HepG2 (cell line): Measurements from ENCODE around the gene TM4SF5. TPM values are rescaled to one million over a fixed set of nuclear protein-coding genes. Genes with fewer than 3 reads are reported as not detected.
A peak's percentile ranks its signal among the peaks of the same experiment; 100 is the strongest.

ENCODE experiments used
- ELF1 ChIP-seq: sonication (generic); formaldehyde crosslinking; IDR thresholded peaks from 2 replicates; pipeline ENCODE4 v1.4.0; 2020; ENCODE audit warnings: missing genetic modification reagents
- JUNB ChIP-seq: sonication (generic); formaldehyde crosslinking; IDR thresholded peaks from 2 replicates; pipeline ENCODE4 v1.8.0; 2022; ENCODE audit warnings: missing genetic modification reagents, mild to moderate bottlenecking, borderline replicate concordance
- NFAT5 ChIP-seq: sonication (generic); formaldehyde crosslinking; IDR thresholded peaks from 2 replicates; pipeline ENCODE4 v1.4.0; 2020; ENCODE audit warnings: missing genetic modification reagents
- NPAS2 ChIP-seq: sonication (generic); formaldehyde crosslinking; IDR thresholded peaks from 2 replicates; pipeline ENCODE4 v1.8.0; 2022; ENCODE audit warnings: mild to moderate bottlenecking, missing genetic modification reagents, borderline replicate concordance
- RXRA ChIP-seq: sonication (generic); formaldehyde crosslinking; IDR thresholded peaks from 2 replicates; pipeline ENCODE4 v1.5.1; 2020; ENCODE audit warnings: missing genetic modification reagents
- SAFB2 ChIP-seq: sonication (generic); formaldehyde crosslinking; IDR thresholded peaks from 2 replicates; pipeline ENCODE4 v1.5.1; 2020; ENCODE audit warnings: missing genetic modification reagents, low read depth, mild to moderate bottlenecking, borderline replicate concordance
- SMC3 ChIP-seq: IDR thresholded peaks from 2 replicates; pipeline ENCODE4 v1.6.1; 2011; ENCODE audit warnings: low read length, improper control_type of control experiment
- THAP9 ChIP-seq: sonication (generic); formaldehyde crosslinking; IDR thresholded peaks from 2 replicates; pipeline ENCODE4; 2020; ENCODE audit warnings: missing genetic modification reagents, mild to moderate bottlenecking, borderline replicate concordance
- UBTF ChIP-seq: sonication (generic); formaldehyde crosslinking; IDR thresholded peaks from 2 replicates; pipeline ENCODE4 v1.4.0; 2020; ENCODE audit warnings: mild to moderate bottlenecking, missing genetic modification reagents
- ZBTB21 ChIP-seq: sonication (generic); formaldehyde crosslinking; IDR thresholded peaks from 2 replicates; pipeline ENCODE4 v1.4.0; 2020; ENCODE audit warnings: missing genetic modification reagents
- ZNF17 ChIP-seq: sonication (generic); formaldehyde crosslinking; IDR thresholded peaks from 2 replicates; pipeline ENCODE4 v1.5.0; 2020; ENCODE audit warnings: mild to moderate bottlenecking, missing genetic modification reagents
- ZNF382 ChIP-seq: sonication (generic); formaldehyde crosslinking; IDR thresholded peaks from 2 replicates; pipeline ENCODE4 v1.5.0; 2020; ENCODE audit warnings: missing genetic modification reagents, mild to moderate bottlenecking, borderline replicate concordance
- ZNF468 ChIP-seq: sonication (generic); formaldehyde crosslinking; IDR thresholded peaks from 2 replicates; pipeline ENCODE4 v1.8.0; 2022; ENCODE audit warnings: mild to moderate bottlenecking, moderate library complexity, missing genetic modification reagents
- ZNF772 ChIP-seq: sonication (generic); formaldehyde crosslinking; IDR thresholded peaks from 2 replicates; pipeline ENCODE4 v1.5.0; 2020; ENCODE audit warnings: mild to moderate bottlenecking, missing genetic modification reagents
- ZNF800 ChIP-seq: sonication (generic); formaldehyde crosslinking; IDR thresholded peaks from 2 replicates; pipeline ENCODE4 v1.4.0; 2020; ENCODE audit warnings: missing genetic modification reagents
- ZNF850 ChIP-seq: sonication (generic); formaldehyde crosslinking; conservative IDR thresholded peaks from 2 replicates; pipeline ENCODE4 v1.9.0; 2021; ENCODE audit warnings: mild to moderate bottlenecking, missing genetic modification reagents
- polyA plus RNA-seq, 8 experiments: library from polyadenylated mRNA; depleted of rRNA in 3 of 8; stranded (reverse) in 7 of 8; unstranded in 1 of 8; fragments of >200 nt; fragmentation: Illumina TruSeq in 4 of 8; extraction: Trizol in 4 of 8; gene quantifications; 2 replicates each; pipeline versions ENCODE4 v1.2.1 to v1.2.3, GENCODE V29; 2011 to 2016; ENCODE audit warnings: low read depth in 4 of 8, missing spikeins in 1 of 8, mixed read lengths in 1 of 8; ENCODE audit not compliant: insufficient read depth in 1 of 8
- total RNA-seq, 5 experiments: library from RNA; depleted of rRNA; stranded (reverse); fragments of >200 nt; fragmentation: Illumina TruSeq; extraction: Trizol; gene quantifications; 2 replicates each; pipeline ENCODE4 v1.2.3, GENCODE V29; 2016; ENCODE audit warnings: low read depth in 1 of 5

TM4SF5 gene
- total and polyA plus RNA-seq, 2 of the 13 experiments (the other 11 are each of a cell fraction or from before 2014, with no cell fraction given), result 30.1 to 126 TPM

- no peak for TF ChIP-seq NFAT5 (CRISPR knock-in tag)
- no peak; the same call in 1 of the 2 replicates for TF ChIP-seq UBTF (CRISPR knock-in tag)
- no peak for TF ChIP-seq ZNF800 (CRISPR knock-in tag)
- no peak for TF ChIP-seq JUNB (CRISPR knock-in tag)
- TF ChIP-seq ELF1 (CRISPR knock-in tag), result peak; percentile 42; the same call in 1 of the 2 replicates
- no peak for TF ChIP-seq ZNF382 (CRISPR knock-in tag)
- TF ChIP-seq SAFB2 (CRISPR knock-in tag), result no peak
- peak; percentile 48 for TF ChIP-seq SMC3
- no peak for TF ChIP-seq ZNF850 (CRISPR knock-in tag)
- no peak for TF ChIP-seq ZNF17
- TF ChIP-seq NPAS2 (CRISPR knock-in tag), result no peak
- TF ChIP-seq THAP9, result no peak
- no peak for TF ChIP-seq ZBTB21 (CRISPR knock-in tag)
- peak; percentile 66; the same call in 1 of the 2 replicates for TF ChIP-seq RXRA
- no peak for TF ChIP-seq ZNF772 (CRISPR knock-in tag)
- no peak for TF ChIP-seq ZNF468 (CRISPR knock-in tag)
These were observed 6.5 kb downstream of the TM4SF5 start (continued) for GRCh38 chr17:4777969-4778760.
